Measurements from ENCODE around the gene KRTAP2-3. TPM values are rescaled to one million over a fixed set of nuclear protein-coding genes. Genes with fewer than 3 reads are reported as not detected.
A peak's percentile ranks its signal among the peaks of the same experiment; 100 is the strongest.
"Not testable (repeated sequence)": the region's sequence is repeated elsewhere in the genome, so short reads cannot be mapped to it uniquely, and the experiment has no call there.

Gene KRTAP2-3
- total and polyA plus RNA-seq, 2 experiments from 2014 or later = not detected

DNA sequence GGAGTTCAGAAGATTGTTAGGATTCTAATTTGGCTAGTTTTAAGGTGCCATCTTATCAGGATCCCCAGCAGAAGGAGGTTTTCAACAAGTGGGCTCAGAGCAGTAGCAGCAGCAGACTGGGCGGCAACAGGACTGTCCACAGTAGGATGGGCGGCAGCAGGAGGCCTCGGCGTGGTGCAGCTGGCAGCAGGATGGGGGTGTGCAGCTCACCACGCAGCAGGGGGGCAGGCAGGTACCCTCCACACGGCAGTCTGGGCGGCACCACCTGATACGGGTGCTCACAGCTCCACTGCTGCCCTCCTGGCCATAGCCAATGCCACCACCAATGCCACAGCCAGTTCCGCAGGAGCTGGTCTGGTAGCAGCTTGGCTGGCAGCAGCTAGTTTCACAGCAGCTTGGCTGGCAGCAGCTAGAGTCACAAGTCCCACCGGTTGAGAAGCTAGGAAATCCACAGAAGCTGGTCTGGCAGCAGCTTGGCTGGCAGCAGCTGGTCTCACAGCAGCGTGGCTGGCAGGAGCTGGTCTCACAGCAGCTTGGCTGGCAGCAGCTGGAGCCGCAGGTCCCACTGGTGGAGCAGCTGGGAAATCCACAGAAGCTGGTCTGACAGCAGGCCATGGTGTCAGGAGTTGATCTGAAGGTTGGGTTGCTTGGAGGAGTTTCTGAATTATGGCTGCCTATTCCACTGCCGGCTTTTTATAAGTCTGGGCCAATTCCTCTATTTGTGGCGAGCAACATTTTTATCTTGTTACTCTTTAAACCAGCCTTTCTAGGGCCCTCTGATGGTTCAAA, 18.9 kb downstream of the KRTAP2-3 start, which contains the start of gene KRTAP1-1:
TSS of gene KRTAP1-1 (minus strand) at position 668 of the 789 bp plus-strand sequence. CDS start at position 615, 53 bp downstream.
- H3K4me2 ChIP-seq; H3F3A ChIP-seq (replicated peaks; ENCODE audit: low read depth); H2AFZ ChIP-seq; H3K27me3 ChIP-seq (ENCODE audit: insufficient read depth); H3K27ac ChIP-seq (ENCODE audit: low read depth); H3K27ac Mint-ChIP-seq; H4K20me1 ChIP-seq (replicated peaks; ENCODE audit: insufficient read depth); H3K27me3 Mint-ChIP-seq (ENCODE audit: insufficient read depth, low read depth, poor library complexity); H3K9me3 Mint-ChIP-seq; ATAC-seq; H3K36me3 ChIP-seq (ENCODE audit: insufficient read depth); H3K36me3 Mint-ChIP-seq (ENCODE audit: low read depth); DNase-seq (ENCODE audit: low spot score); H3K79me2 ChIP-seq (replicated peaks; ENCODE audit: insufficient read depth); H3K4me3 Mint-ChIP-seq; H3K4me3 ChIP-seq; H3K9me2 ChIP-seq (ENCODE audit: insufficient read depth): not testable (repeated sequence)
- peaks cover 25% of the 10 kb centered on the region for H3K4me1 Mint-ChIP-seq
- peaks cover 25% of the 10 kb centered on the region for H3K4me1 ChIP-seq (ENCODE audit: insufficient read depth)

DNA sequence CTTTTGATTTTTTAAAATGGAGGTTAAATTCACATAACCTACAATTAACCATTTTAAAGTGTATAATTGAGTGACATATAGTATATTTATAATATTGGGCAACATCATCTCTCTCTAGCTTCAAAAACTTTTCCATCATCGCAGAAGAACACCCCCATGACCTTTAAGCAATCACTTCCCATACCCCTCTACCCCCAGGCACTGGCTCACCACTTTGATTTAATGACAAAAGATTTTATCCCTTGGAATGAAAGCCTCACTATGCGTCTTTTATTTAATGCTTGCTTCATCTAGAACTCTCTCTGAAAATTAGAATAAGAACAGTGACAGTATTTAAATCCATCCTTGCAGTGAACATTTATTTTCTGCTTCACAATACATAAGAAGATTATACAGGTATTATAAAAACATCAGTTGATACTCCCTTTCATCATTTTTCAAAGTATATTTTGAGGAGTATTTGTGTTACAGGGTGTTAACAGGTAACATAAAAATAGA, 22.0 kb downstream of the KRTAP2-3 start:
- H3K9me2 ChIP-seq (ENCODE audit: insufficient read depth) = no peaks in the 10 kb centered on the region
- H3K4me2 ChIP-seq = peak overlapping the region; percentile 13
- peak; percentile 41 for DNase-seq (ENCODE audit: low spot score)
- Mint-ChIP-seq H3K4me1 (peaks cover 25% of the 10 kb centered on the region), H3K4me3 (no peak overlapping the region), H3K9me3 (no peaks in the 10 kb centered on the region), H3K36me3 (ENCODE audit: low read depth) (no peaks in the 10 kb centered on the region), H3K27ac (0 out of 2 replicates have a peak overlapping the region, but pooled peaks have one; percentile 36), H3K27me3 (ENCODE audit: insufficient read depth, low read depth, poor library complexity) (peaks cover 2% of the 10 kb centered on the region)
- TF ChIP-seq ZNF331 (CRISPR knock-in tag; IDR thresholded peaks at IDR 0.05; ENCODE audit: low read depth) (no peak), EZH2 (IDR thresholded peaks at IDR 0.05; ENCODE audit: low read depth, unreplicated experiment) (no peak), POLR2AphosphoS5 (IDR thresholded peaks at IDR 0.05; ENCODE audit: low read depth) (no peak)
- peak; percentile 57 for ATAC-seq
- H3K79me2 ChIP-seq (replicated peaks; ENCODE audit: insufficient read depth) = no peaks in the 10 kb centered on the region
- H3K27me3 ChIP-seq (ENCODE audit: insufficient read depth) = no peaks in the 10 kb centered on the region
- no peaks in the 10 kb centered on the region for H3F3A ChIP-seq (replicated peaks; ENCODE audit: low read depth)
- H3K27ac ChIP-seq (ENCODE audit: low read depth) = no peak overlapping the region
- H2AFZ ChIP-seq = no peak overlapping the region
- H3K4me3 ChIP-seq = no peak overlapping the region
- no peaks in the 10 kb centered on the region for H4K20me1 ChIP-seq (replicated peaks; ENCODE audit: insufficient read depth)
- H3K36me3 ChIP-seq (ENCODE audit: insufficient read depth) = no peaks in the 10 kb centered on the region
- H3K4me1 ChIP-seq (ENCODE audit: insufficient read depth) = peaks cover 25% of the 10 kb centered on the region

DNA sequence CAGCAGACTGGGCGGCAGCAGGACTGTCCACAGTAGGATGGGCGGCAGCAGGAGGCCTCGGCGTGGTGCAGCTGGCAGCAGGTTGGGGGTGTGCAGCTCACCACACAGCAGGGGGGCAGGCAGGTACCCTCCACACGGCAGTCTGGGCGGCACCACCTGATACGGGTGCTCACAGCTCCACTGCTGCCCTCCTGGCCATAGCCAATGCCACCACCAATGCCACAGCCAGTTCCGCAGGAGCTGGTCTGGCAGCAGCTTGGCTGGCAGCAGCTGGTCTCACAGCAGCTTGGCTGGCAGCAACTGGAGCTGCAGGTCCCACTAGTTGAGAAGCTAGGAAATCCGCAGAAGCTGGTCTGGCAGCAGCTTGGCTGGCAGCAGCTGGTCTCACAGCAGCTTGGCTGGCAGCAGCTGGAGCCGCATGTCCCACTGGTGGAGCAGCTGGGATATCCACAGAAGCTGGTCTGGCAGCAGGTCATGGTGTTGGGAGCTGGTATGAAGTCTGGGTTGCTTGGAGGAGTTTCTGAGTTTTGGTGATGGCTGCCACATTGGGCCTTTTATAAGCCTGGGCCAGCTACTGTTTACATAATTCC, 25.5 kb downstream of the KRTAP2-3 start, which contains the start of gene KRTAP1-3:
TSS of gene KRTAP1-3 (minus strand) at position 529 of the 590 bp plus-strand sequence. CDS start at position 476, 53 bp downstream.
- H3K4me3 ChIP-seq; H3K27me3 Mint-ChIP-seq (ENCODE audit: insufficient read depth, low read depth, poor library complexity); H3K27me3 ChIP-seq (ENCODE audit: insufficient read depth); H3K36me3 ChIP-seq (ENCODE audit: insufficient read depth); DNase-seq (ENCODE audit: low spot score); H3K27ac Mint-ChIP-seq; H2AFZ ChIP-seq; ATAC-seq; H3K9me3 Mint-ChIP-seq; H3K36me3 Mint-ChIP-seq (ENCODE audit: low read depth); H3F3A ChIP-seq (replicated peaks; ENCODE audit: low read depth); H3K27ac ChIP-seq (ENCODE audit: low read depth); H3K4me2 ChIP-seq; H3K9me2 ChIP-seq (ENCODE audit: insufficient read depth); H4K20me1 ChIP-seq (replicated peaks; ENCODE audit: insufficient read depth); H3K79me2 ChIP-seq (replicated peaks; ENCODE audit: insufficient read depth); H3K4me3 Mint-ChIP-seq: not testable (repeated sequence)
- peaks cover 23% of the 10 kb centered on the region for H3K4me1 ChIP-seq (ENCODE audit: insufficient read depth)
- peaks cover 19% of the 10 kb centered on the region for H3K4me1 Mint-ChIP-seq

Data from GM23338 (cell line).